PFSK-1 (cell line): ENCODE measurements around the gene HOXA5.

Experiments
- FOXP2 ChIP-seq: optimal IDR thresholded peaks from 2 replicates; pipeline ENCODE3; 2011; ENCODE audit warnings: borderline replicate concordance, control low read depth, inconsistent platforms; ENCODE audit not compliant: insufficient read depth; ENCODE audit errors: extremely low read length, extremely low read depth
- POLR2AphosphoS5 ChIP-seq: IDR thresholded peaks from 2 replicates; pipeline ENCODE4 v1.6.1; 2012; ENCODE audit warnings: low read depth, mild to moderate bottlenecking, control low read depth, low read length, moderate library complexity
- REST ChIP-seq, 2 experiments: IDR thresholded peaks; 2 replicates each; pipeline versions ENCODE4 v1.6.1 to v1.8.0; 2011 to 2012; ENCODE audit warnings: low read depth in 2 of 2, low read length in 2 of 2, control low read depth in 1 of 2, inconsistent platforms in 1 of 2, mild to moderate bottlenecking in 1 of 2, moderate library complexity in 1 of 2; ENCODE audit not compliant: insufficient read depth in 1 of 2
- SIN3A ChIP-seq: IDR thresholded peaks from 2 replicates; pipeline ENCODE4 v1.6.1; 2012; ENCODE audit warnings: mild to moderate bottlenecking, low read length, moderate library complexity, borderline replicate concordance; ENCODE audit not compliant: insufficient read depth
- TAF1 ChIP-seq: IDR thresholded peaks from 2 replicates; pipeline ENCODE4 v1.6.1; 2012; ENCODE audit warnings: low read length, control low read depth, borderline replicate concordance; ENCODE audit not compliant: insufficient read depth

The HOXA5 gene

GRCh38 chr7:27173511-27173955 is 30.1 kb upstream of the HOXA5 start:
- TF ChIP-seq FOXP2 (no peak), TAF1 (no peak), SIN3A (no peak), REST (IDR thresholded peaks at IDR 0.05; ENCODE audit: insufficient read depth in 1 of 2, low read depth in 2 of 2, low read length in 2 of 2) (no peak), POLR2AphosphoS5 (no peak)

- no peak for TF ChIP-seq REST (IDR thresholded peaks at IDR 0.05; ENCODE audit: insufficient read depth in 1 of 2, low read depth in 2 of 2, low read length in 2 of 2)
- no peak for TF ChIP-seq TAF1
- TF ChIP-seq POLR2AphosphoS5, result no peak
- TF ChIP-seq SIN3A, result no peak
- TF ChIP-seq FOXP2, result no peak
These were observed 29.5 kb upstream of the HOXA5 start for GRCh38 chr7:27172823-27173510.

GRCh38 chr7:27172315-27172774 is 28.9 kb upstream of the HOXA5 start:
- TF ChIP-seq TAF1, result no peak
- TF ChIP-seq REST (IDR thresholded peaks at IDR 0.05; ENCODE audit: insufficient read depth in 1 of 2, low read depth in 2 of 2, low read length in 2 of 2), result no peak
- no peak for TF ChIP-seq SIN3A
- no peak for TF ChIP-seq FOXP2
- no peak for TF ChIP-seq POLR2AphosphoS5

GRCh38 chr7:27171637-27172314 is 28.3 kb upstream of the HOXA5 start:
- TF ChIP-seq TAF1 (no peak), POLR2AphosphoS5 (no peak), REST (IDR thresholded peaks at IDR 0.05; ENCODE audit: insufficient read depth in 1 of 2, low read depth in 2 of 2, low read length in 2 of 2) (no peak), FOXP2 (no peak), SIN3A (no peak)
